ENCODE results near the gene MST1R.

The MST1R gene

DNA sequence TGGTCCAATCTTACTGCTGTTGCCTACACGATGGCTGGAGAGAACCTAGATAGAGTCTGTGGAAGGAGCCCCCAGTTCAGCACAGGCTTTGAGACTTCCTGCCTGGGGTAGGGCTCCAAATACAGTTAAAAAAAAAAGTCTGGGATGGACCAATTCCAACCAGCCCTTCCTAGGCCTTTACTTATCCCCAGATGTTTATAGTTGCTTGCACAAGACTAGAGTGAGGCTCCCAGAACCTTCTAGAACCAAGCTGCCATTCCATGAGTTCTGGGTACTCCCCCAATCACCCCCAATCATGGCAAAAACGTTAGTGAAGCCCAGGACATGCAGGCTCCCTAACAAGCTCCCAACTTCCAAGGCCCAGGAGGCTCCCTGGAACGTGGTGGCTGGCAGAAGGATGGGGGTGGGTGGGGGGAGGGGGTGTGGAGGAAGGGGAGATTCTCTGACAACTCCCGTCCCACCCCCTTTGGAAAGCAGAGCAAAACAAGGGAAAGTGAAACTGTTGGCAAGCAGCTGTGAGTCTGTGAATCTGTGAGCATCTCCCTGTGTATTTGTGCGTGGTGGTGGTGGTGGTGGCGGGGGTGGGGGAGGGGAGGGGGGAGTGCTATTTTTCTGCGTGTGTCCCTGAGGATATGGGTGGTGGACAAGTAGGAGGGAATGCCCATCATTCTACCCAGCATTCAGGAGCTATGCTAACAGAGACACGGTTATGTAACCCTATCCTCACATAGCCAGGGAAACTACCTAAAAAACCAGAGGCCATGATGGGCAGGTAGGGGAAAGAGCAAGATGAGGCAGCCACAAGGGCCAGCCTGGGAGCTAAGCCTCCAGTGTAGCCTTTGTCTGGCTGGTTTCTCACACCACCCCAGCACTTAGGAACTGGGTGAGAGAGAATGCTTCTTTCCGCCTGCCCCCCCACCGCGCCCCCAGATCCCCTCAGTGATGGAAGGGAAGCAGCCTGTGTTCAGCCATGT is 2.0 kb downstream of the MST1R start:
- FAIRE-seq (no peak), DNase-seq (ENCODE audit: insufficient read length, low spot score) (no peak)
- TF ChIP-seq, protein P1, sequence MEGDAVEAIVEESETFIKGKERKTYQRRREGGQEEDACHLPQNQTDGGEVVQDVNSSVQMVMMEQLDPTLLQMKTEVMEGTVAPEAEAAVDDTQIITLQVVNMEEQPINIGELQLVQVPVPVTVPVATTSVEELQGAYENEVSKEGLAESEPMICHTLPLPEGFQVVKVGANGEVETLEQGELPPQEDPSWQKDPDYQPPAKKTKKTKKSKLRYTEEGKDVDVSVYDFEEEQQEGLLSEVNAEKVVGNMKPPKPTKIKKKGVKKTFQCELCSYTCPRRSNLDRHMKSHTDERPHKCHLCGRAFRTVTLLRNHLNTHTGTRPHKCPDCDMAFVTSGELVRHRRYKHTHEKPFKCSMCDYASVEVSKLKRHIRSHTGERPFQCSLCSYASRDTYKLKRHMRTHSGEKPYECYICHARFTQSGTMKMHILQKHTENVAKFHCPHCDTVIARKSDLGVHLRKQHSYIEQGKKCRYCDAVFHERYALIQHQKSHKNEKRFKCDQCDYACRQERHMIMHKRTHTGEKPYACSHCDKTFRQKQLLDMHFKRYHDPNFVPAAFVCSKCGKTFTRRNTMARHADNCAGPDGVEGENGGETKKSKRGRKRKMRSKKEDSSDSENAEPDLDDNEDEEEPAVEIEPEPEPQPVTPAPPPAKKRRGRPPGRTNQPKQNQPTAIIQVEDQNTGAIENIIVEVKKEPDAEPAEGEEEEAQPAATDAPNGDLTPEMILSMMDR (IDR thresholded peaks at IDR 0.05; ENCODE audit: insufficient read depth, missing control alignments): no peak

DNA sequence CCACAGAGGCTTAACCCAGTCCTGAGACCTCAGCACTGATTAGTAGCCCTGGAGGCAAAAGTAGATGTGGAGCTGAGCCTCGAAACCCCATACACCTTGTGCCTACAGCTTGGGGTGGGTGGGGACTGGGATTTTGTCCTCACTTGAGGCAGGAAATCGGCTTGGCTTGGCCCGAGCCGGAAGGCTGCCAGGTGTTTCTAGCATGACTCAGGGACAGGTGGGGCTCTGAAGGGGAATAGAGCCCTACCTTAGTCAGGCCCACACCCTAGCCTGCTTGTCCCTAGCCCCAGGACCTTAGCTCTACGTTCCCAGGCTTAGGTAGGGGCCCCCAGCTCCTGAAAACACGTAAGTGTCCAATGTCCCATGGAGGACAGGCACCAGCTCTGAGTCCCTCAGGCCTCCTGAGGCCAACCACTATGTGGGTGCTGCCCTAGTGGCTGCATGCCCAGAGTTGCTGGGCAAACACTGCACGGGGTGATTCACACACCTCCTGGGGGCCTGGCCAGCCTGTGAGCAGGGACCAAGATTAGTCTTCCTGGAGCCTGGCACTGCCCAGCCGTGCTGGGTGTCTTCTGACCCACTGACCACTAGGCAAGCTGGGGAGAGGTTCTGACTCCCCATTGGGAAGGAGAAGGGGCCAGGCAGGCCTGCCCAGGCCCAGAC is 3.1 kb downstream of the MST1R start:
- FAIRE-seq: no peak
- TF ChIP-seq, protein P1 (IDR thresholded peaks at IDR 0.05; ENCODE audit: insufficient read depth, missing control alignments): no peak
- DNase-seq (ENCODE audit: insufficient read length, low spot score): no peak

DNA sequence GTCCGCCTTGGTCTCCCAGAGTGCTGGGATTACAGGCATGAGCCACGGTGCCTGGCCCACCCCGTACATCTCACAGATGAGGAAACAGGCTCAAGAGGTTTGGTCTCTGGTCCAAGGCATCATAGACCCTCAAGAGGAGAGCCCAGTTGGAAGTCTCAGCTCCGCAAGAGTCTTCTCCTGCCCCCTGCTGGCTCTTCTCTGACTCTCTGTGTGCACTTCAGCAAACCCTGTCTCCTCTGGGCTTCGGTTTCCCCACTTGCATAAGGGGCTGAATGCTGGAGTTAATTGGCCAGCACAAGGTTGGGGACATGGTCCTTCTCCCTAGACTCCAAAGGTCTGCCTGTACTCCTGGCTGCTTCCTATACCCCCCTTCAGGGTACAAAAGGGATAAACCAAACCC is 3.9 kb downstream of the MST1R start:
- DNase-seq (ENCODE audit: insufficient read length, low spot score): no peak
- TF ChIP-seq, protein P1 (IDR thresholded peaks at IDR 0.05; ENCODE audit: insufficient read depth, missing control alignments): peak; percentile 53

DNA sequence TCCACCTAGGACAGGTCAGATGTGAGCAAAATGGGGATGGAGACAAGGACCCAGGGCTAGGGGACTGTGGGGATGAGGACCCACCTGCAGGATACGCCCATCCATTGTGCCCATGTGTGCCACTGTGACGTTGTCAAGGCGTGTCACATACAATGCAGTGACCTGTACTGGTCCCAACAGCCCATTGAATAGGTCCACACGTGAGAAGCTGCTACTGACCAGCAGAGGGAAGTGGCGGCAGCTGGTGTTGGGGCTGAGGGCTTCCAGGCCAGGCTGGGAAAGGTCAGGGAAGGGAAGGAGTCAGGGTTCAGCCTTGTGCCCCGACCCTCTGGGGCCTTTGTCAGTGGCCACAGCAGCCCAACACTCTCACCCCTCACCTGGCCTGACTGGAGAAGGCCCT is 4.7 kb downstream of the MST1R start:
- DNase-seq (ENCODE audit: insufficient read length, low spot score) (no peak), FAIRE-seq (no peak)
- TF ChIP-seq, protein P1 (IDR thresholded peaks at IDR 0.05; ENCODE audit: insufficient read depth, missing control alignments): no peak

More for the DNA sequence above, 3.9 kb downstream of the MST1R start:
- FAIRE-seq: no peak

DNA sequence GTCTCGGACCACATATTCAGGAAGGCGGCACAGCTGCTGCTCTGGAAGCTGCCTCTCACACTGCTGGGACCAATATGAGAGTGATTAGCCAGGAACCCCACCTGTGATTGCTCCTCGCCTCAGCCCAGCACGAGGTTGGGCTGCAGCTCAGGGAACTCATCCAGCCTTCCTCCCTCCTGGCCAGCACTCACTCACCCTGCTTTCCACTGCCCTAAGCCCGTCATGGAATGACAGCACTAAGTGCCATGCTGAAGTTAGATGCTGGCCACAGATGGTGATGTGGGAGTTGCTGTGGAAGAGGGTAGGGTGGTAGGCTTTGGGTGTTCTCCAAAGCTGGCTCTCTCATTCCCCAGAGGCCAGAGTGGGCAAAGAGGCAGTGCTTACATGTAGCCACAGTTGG is 7.3 kb downstream of the MST1R start:
- TF ChIP-seq, protein P1 (IDR thresholded peaks at IDR 0.05; ENCODE audit: insufficient read depth, missing control alignments): no peak
- DNase-seq (ENCODE audit: insufficient read length, low spot score) (no peak), FAIRE-seq (no peak)

DNA sequence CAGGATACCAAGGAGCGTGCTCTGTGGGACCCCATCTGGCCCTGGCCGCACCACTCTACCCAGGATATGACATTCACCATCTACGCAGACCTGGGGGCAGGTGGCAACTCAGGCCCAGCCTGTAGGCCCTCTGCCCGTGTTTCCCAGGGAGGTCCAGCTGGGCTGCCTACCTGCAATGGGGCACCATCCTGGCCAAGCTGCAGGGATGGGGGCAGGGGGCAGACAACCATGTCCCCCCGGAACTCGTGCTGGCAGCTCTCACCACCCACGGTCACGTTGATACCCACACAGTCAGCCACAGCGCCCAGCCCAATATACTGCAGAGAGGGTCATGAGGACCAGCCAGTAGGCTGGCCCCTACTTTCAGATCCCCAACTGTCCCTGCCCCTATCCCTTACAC is 7.9 kb downstream of the MST1R start:
- DNase-seq (ENCODE audit: insufficient read length, low spot score) (no peak), FAIRE-seq (no peak)
- TF ChIP-seq, protein P1 (IDR thresholded peaks at IDR 0.05; ENCODE audit: insufficient read depth, missing control alignments): no peak
